Heart right ventricle (tissue), 16 donors: ENCODE data around the gene CTDSPL. TPM values are rescaled to one million over a fixed set of nuclear protein-coding genes. Genes with fewer than 3 reads are reported as not detected.

Source experiments
- ATAC-seq, 8 donors: fragments of 200-7000 bp; cut with Tn5 transposase; one replicate each; pipeline ENCODE4 v1.9.1; 2020; ENCODE audit warnings: mild to moderate bottlenecking in 8 of 8, moderate library complexity in 8 of 8, moderate number of reproducible peaks in 1 of 8
- DNase-seq, 2 donors: peaks; one replicate each; pipeline ENCODE4 v3.0.0-alpha.2; 2020
- H3K27ac ChIP-seq, 10 donors: fragments of 200-600 bp; sonication (generic) in 2 of 10; one replicate each; pipeline versions ENCODE4 v1.5.0 to v1.8.0; 2020 to 2022; ENCODE audit warnings: mild to moderate bottlenecking in 3 of 10
- H3K27me3 ChIP-seq, 7 donors: fragments of 200-600 bp; one replicate each; pipeline ENCODE4 v1.8.0; 2021 to 2022; ENCODE audit warnings: mild to moderate bottlenecking in 2 of 7
- H3K36me3 ChIP-seq, 9 donors: fragments of 200-600 bp; sonication (generic) in 1 of 9; one replicate each; pipeline versions ENCODE4 v1.5.0 to v1.8.0; 2020 to 2022; ENCODE audit warnings: mild to moderate bottlenecking in 2 of 9
- H3K4me1 ChIP-seq, 9 donors: fragments of 200-600 bp; sonication (generic) in 1 of 9; one replicate each; pipeline versions ENCODE4 v1.5.0 to v1.8.0; 2020 to 2022; ENCODE audit warnings: mild to moderate bottlenecking in 4 of 9
- H3K4me3 ChIP-seq, 10 donors: fragments of 200-600 bp; sonication (generic) in 2 of 10; one replicate each; pipeline versions ENCODE4 v1.5.0 to v1.8.0; 2020 to 2022; ENCODE audit warnings: mild to moderate bottlenecking in 7 of 10, moderate library complexity in 2 of 10
- H3K9me3 ChIP-seq, 11 donors: fragments of 200-600 bp in 10 of 11; sonication (generic) in 2 of 11; one replicate each; pipeline versions ENCODE4 v1.5.0 to v1.8.0; 2013 to 2022; ENCODE audit warnings: mild to moderate bottlenecking in 2 of 11, control low read depth in 1 of 11, moderate library complexity in 1 of 11
- CTCF ChIP-seq, 9 donors: fragments of 200-600 bp; sonication (generic) in 2 of 9; IDR thresholded peaks; one replicate each; pipeline versions ENCODE4 v1.5.0 to v1.8.0; 2021 to 2022; ENCODE audit warnings: antibody characterized with exemption in 9 of 9, mild to moderate bottlenecking in 5 of 9, moderate library complexity in 1 of 9
- WGBS, 2 donors: extraction: QIAGEN DNeasy Blood & Tissue Kit; methylation state at CpG; one replicate each; pipeline ENCODE4 v1.1.7; 2013; ENCODE audit warnings: inconsistent platforms in 1 of 2; 5-methylcytosine and 5-hydroxymethylcytosine counted together
- intact Hi-C, 10 donors: fragments of 100-400 bp; cut with DNase I; formaldehyde crosslinking; loops; one replicate each; pipeline versions ENCODE4 v1.11.1 to v1.14.2; 2022
- polyA plus RNA-seq, 2 donors: library from polyadenylated mRNA; stranded (reverse); fragments of 200-250 nt; gene quantifications; one replicate each; pipeline ENCODE4 v1.2.3, GENCODE V29; 2013
- total RNA-seq, 10 donors: library from RNA; stranded (reverse); fragmentation: NEBNext Ultra II Directional in 3 of 10; extraction: Animal tissue kit (Norgen Biotek cat#: 25700) in 3 of 10; gene quantifications; one replicate each; pipeline versions ENCODE4 v1.2.1 to v1.2.4, GENCODE V29; 2021 to 2023
- donor health status: Arrhythmogenic right ventricular cardiomyopathy.
- donor health status: ischemic (EF 13 %, LVEDD 7.1; RV severe dilation, severe dysfunction).
- donor health status: healthy with polysubstance abuse.
- donor health status: DM: no; HTN: yes; CAD: no.
- donor health status: DM: no; HTN: no; CAD: no.
- donor health status: ischemic (EF 25% LVEDD 6.9; RV normal size, moderate dysfunction).
- donor health status: ischemic (EF 25% LVEDD 5.7; RV mildly dilated, moderate dysfunction).
- donor health status: healthy.
- donor health status: DM: yes; HTN: yes; CAD: no.
- donor health status: Ischemic cardiomyopathy.
- donor health status: ischemic (EF 35%, LVEDD 5.7; RV mildly dilated, moderate dysfunction).
- donor health status: nonischemic (EF 11% LVEDD 7.7; RV severe dilation, severe dysfunction).
- donor health status: DM: yes; HTN: yes; CAD: no.
- donor health status: PGD.
- donor health status: ischemic (EF 29% LVEDD 5.4; RV normal size, mild dysfunction).
- donor health status: nonischemic (EF 23%, LVEDD 6.1; RV moderate dilation, normal function).

CTDSPL gene
- total and polyA plus RNA-seq, 12 donors = 5.4 to 51.5 (median 41.2) TPM

- TF ChIP-seq CTCF (IDR thresholded peaks at IDR 0.05) = no peak
- ATAC-seq (no peak), DNase-seq (no peak)
- no peaks in the 10 kb centered on the region for H3K27me3 ChIP-seq
- no peak overlapping the region for H3K27ac ChIP-seq
- H3K36me3 ChIP-seq = no peaks in the 10 kb centered on the region
- H3K4me3 ChIP-seq = no peak overlapping the region
- H3K9me3 ChIP-seq = peaks cover 0 to 48% (median 21%) of the 10 kb centered on the region in 11 donors
- no peaks in the 10 kb centered on the region for H3K4me1 ChIP-seq
- intact Hi-C loops = no loop called here
- 90 to 97% methylated on average over 5 of the region's 5 CpGs for WGBS, 2 donors
Measured at GRCh38 chr3:37872413-37873160, 10.9 kb downstream of the CTDSPL start.

GRCh38 chr3:37876279-37876678 is 14.6 kb downstream of the CTDSPL start:
- Histone ChIP-seq H3K36me3 (no peaks in the 10 kb centered on the region), H3K4me1 (peaks cover 0 to 22% (median 10%) of the 10 kb centered on the region in 9 donors), H3K4me3 (no peak overlapping the region), H3K9me3 (peaks cover 0 to 28% (median 9%) of the 10 kb centered on the region in 11 donors), H3K27ac (no peak overlapping the region), H3K27me3 (no peaks in the 10 kb centered on the region)
- ATAC-seq (no peak), DNase-seq (no peak)
- intact Hi-C loops = no loop called here
- no peak for TF ChIP-seq CTCF (IDR thresholded peaks at IDR 0.05)

- H3K27ac ChIP-seq = peak overlapping the region in 5 of 10 donors; percentile 0 to 40 (median 27)
Measured at GRCh38 chr3:37882711-37883110, 21.0 kb downstream of the CTDSPL start.

GRCh38 chr3:37885814-37886213 is 24.1 kb downstream of the CTDSPL start:
- ATAC-seq (no peak), DNase-seq (no peak)
- no peaks in the 10 kb centered on the region for H3K36me3 ChIP-seq
- peak overlapping the region in 2 of 10 donors; percentile 28 to 30 for H3K27ac ChIP-seq
- intact Hi-C loops = no loop called here
- H3K4me3 ChIP-seq = no peak overlapping the region
- H3K27me3 ChIP-seq = no peaks in the 10 kb centered on the region
- H3K4me1 ChIP-seq = peaks cover 16 to 90% (median 54%) of the 10 kb centered on the region in 9 donors
- no peak for TF ChIP-seq CTCF (IDR thresholded peaks at IDR 0.05)
- H3K9me3 ChIP-seq = no peaks in the 10 kb centered on the region
- WGBS, 2 donors = 51 to 64% methylated on average over 2 of the region's 2 CpGs

More at GRCh38 chr3:37882711-37883110, 21.0 kb downstream of the CTDSPL start:
- DNase-seq (no peak), ATAC-seq (peak in 6 of 8 donors; percentile 37 to 75 (median 52))
- no peak overlapping the region for H3K4me3 ChIP-seq
- H3K27me3 ChIP-seq = no peaks in the 10 kb centered on the region
- no peaks in the 10 kb centered on the region for H3K36me3 ChIP-seq
- TF ChIP-seq CTCF (IDR thresholded peaks at IDR 0.05) = no peak
- no peaks in the 10 kb centered on the region for H3K9me3 ChIP-seq
- WGBS, 2 donors = 54 to 55% methylated on average over 3 of the region's 3 CpGs
- peaks cover 2 to 83% (median 50%) of the 10 kb centered on the region in 9 donors for H3K4me1 ChIP-seq
- intact Hi-C loops = no loop called here
